NCI-H510A (cell line): Measurements from ENCODE around the gene KCTD15.

ENCODE experiments used
- DNase-seq: peaks from one replicate; lab custom pipeline; 2025; lab: John Stamatoyannopoulos, UW

Gene KCTD15

DNA sequence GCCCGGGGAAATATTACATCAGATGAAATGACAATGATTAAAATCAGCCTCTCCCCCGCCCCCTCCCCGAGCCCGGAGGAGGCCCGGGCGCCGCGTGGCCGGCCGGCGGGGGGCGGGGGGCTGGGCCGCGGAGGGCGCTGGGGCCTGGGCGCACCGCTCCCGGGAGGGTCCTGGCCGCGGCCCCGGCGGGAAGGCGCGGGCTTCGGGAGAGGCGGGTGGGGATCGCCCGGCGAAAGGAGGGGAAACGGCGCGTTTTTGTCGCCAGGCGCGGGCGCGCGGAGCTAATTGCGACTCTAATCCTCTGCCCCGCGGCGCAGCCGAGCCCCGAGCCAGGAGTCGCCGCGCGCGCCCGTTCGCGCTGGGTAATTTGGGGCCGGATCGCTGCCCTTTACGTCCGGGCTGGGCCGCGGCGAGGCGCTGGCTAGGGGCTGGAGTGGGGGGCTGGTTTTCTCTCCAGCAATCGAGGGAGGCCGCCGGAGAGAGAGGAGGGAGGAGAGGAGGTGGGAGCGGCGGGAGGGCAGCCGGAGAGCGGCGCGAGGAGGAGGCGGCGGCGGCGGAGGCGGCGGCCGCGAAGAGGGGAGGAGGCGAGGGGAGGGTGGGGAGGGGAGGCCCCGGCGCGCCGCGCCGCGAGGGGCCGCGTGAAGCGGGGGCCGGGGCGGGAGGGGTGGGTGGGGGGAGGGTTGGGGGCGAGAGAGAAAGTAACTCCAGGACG is at the start of gene KCTD15:
TSS of gene KCTD15 (plus strand) at position 707 of the 712 bp plus-strand sequence. CDS start 3,585 bp downstream, outside the sequence.
- peak; percentile 46 for DNase-seq

DNA sequence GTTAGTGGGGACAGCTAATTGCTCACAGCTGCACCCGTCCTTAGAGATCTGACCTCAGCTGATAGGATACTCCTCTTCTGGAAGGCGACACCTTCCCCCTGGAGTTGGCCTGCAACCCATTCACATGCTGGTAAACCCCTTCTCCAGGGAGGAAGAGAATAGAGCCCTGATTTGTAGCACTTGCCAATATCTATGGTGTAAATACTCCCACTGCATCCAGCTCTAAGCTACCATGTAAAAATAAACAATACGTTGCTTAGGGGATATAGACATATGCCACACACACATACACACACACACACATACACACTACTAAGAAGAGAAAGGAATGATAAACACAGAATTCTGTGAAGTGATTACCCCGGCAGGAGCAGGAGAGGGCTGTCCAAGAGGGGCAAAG is 49.4 kb upstream of the KCTD15 start:
- no peak for DNase-seq

DNA sequence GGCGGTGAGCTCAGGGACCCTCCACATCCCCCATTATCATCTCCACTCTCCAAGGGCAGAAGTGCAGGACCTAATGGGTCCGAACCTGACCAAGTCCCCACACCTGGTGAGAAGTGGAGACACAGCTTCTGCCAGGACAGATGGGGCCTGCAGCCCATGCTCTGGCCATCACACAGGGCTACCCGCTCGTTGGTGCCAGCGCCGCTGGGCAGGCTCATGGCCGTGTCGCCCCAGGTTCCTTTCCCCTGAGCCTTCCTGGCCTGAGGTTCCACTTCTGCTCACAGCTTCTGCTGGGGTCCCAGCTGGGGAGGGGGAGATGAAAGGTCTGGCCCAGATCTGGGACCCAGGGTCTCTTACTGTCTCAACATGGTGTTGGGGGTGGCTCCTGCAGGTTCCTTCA is 48.4 kb upstream of the KCTD15 start:
- no peak for DNase-seq

- DNase-seq, result no peak
These were observed 47.7 kb upstream of the KCTD15 start for GRCh38 chr19:33749016-33749415.

GRCh38 chr19:33749619-33750175 is 47.0 kb upstream of the KCTD15 start:
- DNase-seq, result no peak

- DNase-seq, result no peak
These were observed 45.9 kb upstream of the KCTD15 start for GRCh38 chr19:33750587-33751435.

DNA sequence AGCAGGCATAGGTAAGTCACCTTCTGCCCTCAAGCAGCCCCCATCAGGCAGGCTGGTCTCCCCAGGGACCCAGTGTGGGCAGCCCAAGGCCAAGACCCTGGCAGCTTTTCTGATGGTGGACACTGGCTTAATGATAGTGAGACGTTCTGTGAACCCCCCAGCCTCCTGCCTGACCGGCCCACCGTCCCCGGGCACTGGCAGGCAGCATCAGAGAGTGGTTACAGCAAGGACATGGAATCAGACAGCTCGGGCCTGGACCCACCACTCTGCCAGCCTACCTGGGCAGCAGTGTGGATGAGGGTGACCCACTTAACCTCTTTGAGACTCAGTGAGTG is 45.3 kb upstream of the KCTD15 start:
- DNase-seq, result no peak

DNA sequence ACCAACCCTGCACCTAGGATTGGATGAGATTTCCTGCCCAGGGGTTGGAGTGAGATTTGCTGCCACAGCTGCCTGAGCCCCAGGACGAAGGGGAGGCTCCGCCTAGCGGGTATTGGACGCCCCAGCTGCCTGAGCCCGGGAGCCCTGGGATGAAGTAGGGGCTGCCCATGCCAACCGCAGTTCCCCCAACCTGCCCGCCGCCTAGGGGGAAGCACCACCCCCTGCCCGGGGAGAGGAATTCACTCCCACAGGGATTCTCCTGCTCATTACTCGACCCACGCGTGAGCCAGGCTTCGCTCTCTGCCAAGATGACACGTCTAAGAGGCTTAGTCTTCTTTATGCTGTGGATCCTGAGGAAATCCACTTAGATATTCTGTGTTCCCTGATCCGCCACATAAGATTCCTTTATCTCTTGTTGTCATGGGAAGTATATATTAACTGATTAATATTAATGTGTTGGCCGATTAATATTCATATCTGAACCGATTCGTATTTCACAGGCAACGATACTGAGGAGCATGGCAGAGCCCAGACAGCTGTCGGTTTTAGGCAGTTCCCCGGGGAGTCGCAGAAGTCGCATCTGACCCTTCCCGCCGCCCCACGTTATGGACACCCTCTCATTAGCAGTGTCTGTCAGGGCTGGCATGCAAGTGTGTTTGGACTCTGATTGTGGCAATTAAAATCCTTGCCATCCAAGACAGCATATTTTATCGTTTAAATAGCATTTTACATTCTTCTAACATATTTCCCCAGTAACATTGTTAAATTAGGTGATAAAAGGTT is 44.5 kb upstream of the KCTD15 start:
- no peak for DNase-seq

- DNase-seq, result no peak
These were observed 43.7 kb upstream of the KCTD15 start for GRCh38 chr19:33752945-33753344.

DNA sequence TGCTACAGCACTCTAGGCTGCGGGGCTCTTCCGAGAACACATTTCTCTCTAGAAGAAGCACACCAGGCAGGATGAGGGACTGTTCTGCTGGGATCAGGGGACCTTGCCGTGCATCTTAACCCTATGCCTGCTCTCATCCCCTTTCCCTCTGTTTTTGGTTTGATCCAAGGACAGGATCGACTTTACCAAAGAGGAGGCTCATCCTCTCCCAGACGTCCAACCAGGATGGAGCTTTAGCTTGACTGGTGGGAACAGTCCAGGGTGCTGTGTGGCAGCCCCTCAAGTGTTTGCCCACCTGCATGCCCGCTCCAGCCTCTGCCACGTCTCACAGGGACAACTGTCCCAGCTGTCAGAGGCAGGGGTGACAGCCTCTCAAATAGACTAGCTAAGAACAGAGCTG is 42.3 kb upstream of the KCTD15 start:
- DNase-seq, result no peak

GRCh38 chr19:33755099-33756035 is 41.3 kb upstream of the KCTD15 start:
- DNase-seq, result no peak

- DNase-seq, result no peak
These were observed 40.5 kb upstream of the KCTD15 start for GRCh38 chr19:33756177-33756576.

DNA sequence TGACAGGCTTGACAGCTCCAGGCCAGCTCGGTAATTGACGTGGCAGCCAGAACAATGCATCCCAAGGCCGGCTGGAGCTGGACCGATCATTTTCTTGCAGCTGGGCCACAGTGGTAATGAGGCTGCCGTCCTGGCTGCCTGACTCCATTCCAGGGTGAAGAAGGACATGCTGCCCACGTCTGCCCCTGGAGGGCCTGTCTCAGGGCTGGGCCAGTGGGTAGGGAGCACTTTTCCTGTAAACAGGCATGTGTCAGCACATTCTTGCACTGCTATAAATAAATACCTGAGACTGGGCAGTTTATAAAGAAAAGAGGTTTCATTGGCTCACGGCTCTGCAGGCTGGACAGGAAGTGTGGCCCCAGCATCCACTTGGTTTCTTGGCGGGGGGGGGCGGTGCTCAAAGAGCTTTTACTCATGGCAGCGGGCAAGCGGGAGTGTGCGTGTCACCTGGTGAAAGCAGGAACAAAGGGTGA is 38.1 kb upstream of the KCTD15 start:
- DNase-seq, result no peak

- DNase-seq, result no peak
These were observed 37.3 kb upstream of the KCTD15 start for GRCh38 chr19:33759356-33759755.

GRCh38 chr19:33763633-33764371 is 32.9 kb upstream of the KCTD15 start:
- DNase-seq, result no peak

GRCh38 chr19:33766623-33767022 is 30.0 kb upstream of the KCTD15 start:
- DNase-seq, result no peak

DNA sequence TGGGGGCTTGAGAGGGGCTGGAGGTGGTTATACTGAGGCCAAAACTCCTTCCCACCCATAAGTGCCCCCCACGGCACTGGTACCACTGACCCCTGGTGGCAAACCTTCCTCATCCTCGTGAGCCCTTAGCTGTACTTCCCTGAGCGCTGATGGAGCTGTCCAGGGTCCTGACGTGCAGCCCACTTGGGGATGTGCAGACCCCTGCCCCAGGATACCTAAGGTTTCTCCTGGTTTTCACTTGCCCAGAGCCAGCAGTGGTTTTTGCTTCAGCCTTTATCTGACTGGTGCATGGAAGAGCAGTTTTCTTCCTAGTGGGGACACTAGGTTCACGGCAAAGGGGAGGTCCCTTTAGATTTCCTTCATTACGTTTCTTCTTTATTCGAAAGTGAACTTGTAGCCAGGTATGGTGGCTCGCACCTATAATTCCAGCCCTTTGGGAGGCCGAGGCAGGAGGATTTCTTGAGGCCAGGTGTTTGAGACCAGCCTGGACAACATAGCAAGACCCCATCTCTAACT is 28.7 kb upstream of the KCTD15 start:
- DNase-seq, result no peak

DNA sequence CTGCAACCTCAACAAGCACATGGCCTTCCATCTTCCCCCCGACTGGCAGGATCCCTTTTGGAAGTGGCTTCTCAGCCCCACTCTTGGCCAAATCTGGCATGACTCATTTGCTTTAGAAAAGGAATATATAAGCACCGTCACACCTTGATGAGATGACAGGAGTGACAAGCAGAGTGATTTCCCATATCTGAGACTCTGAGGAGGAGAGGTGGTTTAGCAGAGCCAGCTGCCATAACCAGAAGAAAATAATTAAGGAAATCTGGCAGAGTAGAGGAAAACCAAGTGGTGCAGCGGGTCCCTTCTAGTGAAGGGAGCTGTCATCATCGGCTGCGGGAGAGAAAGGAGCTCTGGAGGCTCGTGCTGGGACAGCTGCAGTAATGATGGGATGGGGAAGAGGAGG is 27.5 kb upstream of the KCTD15 start:
- no peak for DNase-seq

DNA sequence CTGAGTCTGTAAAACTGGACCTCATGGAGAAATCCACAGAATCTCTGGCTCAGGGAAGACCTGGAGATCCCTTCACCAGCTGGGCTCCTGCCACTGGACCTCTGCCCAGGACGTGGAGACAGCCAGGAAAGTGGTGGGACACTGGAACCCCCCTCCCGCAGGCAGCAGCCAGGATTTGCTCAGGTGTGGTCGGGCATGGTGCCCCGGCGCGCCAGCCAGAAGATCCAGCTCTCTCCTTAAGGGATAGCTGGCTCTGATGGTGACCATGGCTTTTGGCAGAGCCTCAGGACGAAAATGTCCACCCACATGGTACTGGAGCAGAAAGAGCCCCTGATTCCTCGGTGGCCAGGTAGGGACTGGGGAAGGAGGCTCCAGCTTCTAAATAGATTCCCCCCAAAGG is 26.6 kb upstream of the KCTD15 start:
- DNase-seq, result no peak
